Endometrial microvascular endothelial cells (primary cell): ENCODE data around the gene UBE4A. TPM values are rescaled to one million over a fixed set of nuclear protein-coding genes. Genes with fewer than 3 reads are reported as not detected.

ENCODE experiments used
- in situ Hi-C: cut with HindIII; loops from 2 replicates; pipeline ENCODE4 v1.10.0; 2017; ENCODE audit warnings: low sequenced_read_pairs, low pct_unique_long_range_greater_than_20kb; ENCODE audit errors: inconsistent ontology term
- total RNA-seq: library from RNA; depleted of rRNA; stranded (reverse); fragments of >200 nt; gene quantifications from one replicate; pipeline ENCODE4 v1.2.3, GENCODE V29; 2015; ENCODE audit errors: inconsistent ontology term

Gene UBE4A
- total RNA-seq, 1 donor from 2014 or later, result 53.0 TPM

GRCh38 chr11:118430956-118431355 lies 71.6 kb downstream of the UBE4A start:
- in situ Hi-C loops, result no loop called here

- in situ Hi-C loops, result no loop called here
These were observed 74.7 kb downstream of the UBE4A start for GRCh38 chr11:118434123-118434552.

- in situ Hi-C loops, result no loop called here
These were observed 75.3 kb downstream of the UBE4A start for GRCh38 chr11:118434553-118435289.

GRCh38 chr11:118435290-118435892 lies 76.0 kb downstream of the UBE4A start:
- in situ Hi-C loops, result no loop called here

GRCh38 chr11:118435893-118436624 lies 76.7 kb downstream of the UBE4A start, which contains the start of gene KMT2A:
Gene KMT2A (plus strand): TSS chr11:118436492. CDS start chr11:118436513, 21 bp downstream.
- in situ Hi-C loops, result no loop called here

GRCh38 chr11:118436639-118437207 lies 77.3 kb downstream of the UBE4A start:
- in situ Hi-C loops, result no loop called here

- in situ Hi-C loops, result no loop called here
These were observed 78.1 kb downstream of the UBE4A start for GRCh38 chr11:118437208-118438125.

- in situ Hi-C loops, result no loop called here
These were observed 79.0 kb downstream of the UBE4A start for GRCh38 chr11:118438314-118438931.

- in situ Hi-C loops, result no loop called here
These were observed 80.2 kb downstream of the UBE4A start for GRCh38 chr11:118439646-118440045.

GRCh38 chr11:118441770-118442275 lies 82.4 kb downstream of the UBE4A start:
- in situ Hi-C loops, result no loop called here

- in situ Hi-C loops, result no loop called here
These were observed 82.9 kb downstream of the UBE4A start for GRCh38 chr11:118442301-118442700.

GRCh38 chr11:118442908-118443589 lies 83.6 kb downstream of the UBE4A start:
- in situ Hi-C loops, result no loop called here

- in situ Hi-C loops, result no loop called here
These were observed 84.3 kb downstream of the UBE4A start for GRCh38 chr11:118443590-118444218.

GRCh38 chr11:118447423-118447822 lies 88.0 kb downstream of the UBE4A start:
- in situ Hi-C loops, result no loop called here

GRCh38 chr11:118448294-118448693 lies 88.9 kb downstream of the UBE4A start:
- in situ Hi-C loops, result no loop called here
